Naive B cell (primary cell): Measurements from ENCODE around the gene GPR143. TPM values are rescaled to one million over a fixed set of nuclear protein-coding genes. Genes with fewer than 3 reads are reported as not detected.

Experiments used
- ATAC-seq, 2 donors: fragments of 150-1000 bp; cut with Tn5 transposase; 2 replicates each; pipeline ENCODE4 v1.10.0; 2021; ENCODE audit warnings: low read depth in 2 of 2, mild to moderate bottlenecking in 2 of 2, moderate library complexity in 2 of 2
- DNase-seq: peaks from one replicate; pipeline ENCODE4 v3.0.0; 2022
- H3K27ac Mint-ChIP-seq, 6 donors: one replicate each; pipeline ENCODE4 v1.8.0; 2020 to 2022; ENCODE audit warnings: mild to moderate bottlenecking in 6 of 6, mixed read lengths in 6 of 6, moderate library complexity in 5 of 6, inconsistent platforms in 2 of 6
- H3K27me3 Mint-ChIP-seq, 3 donors: one replicate each; pipeline ENCODE4 v1.8.0; 2021 to 2022; ENCODE audit warnings: mixed read lengths in 3 of 3, mild to moderate bottlenecking in 1 of 3
- H3K36me3 Mint-ChIP-seq, 2 donors: one replicate each; pipeline ENCODE4 v1.8.0; 2020 to 2022; ENCODE audit warnings: mixed read lengths in 2 of 2, inconsistent platforms in 1 of 2, mild to moderate bottlenecking in 1 of 2
- H3K4me1 Mint-ChIP-seq, 3 donors: one replicate each; pipeline ENCODE4 v1.8.0; 2020 to 2022; ENCODE audit warnings: mixed read lengths in 3 of 3, inconsistent platforms in 1 of 3, mild to moderate bottlenecking in 1 of 3, moderate library complexity in 1 of 3
- H3K4me3 Mint-ChIP-seq, 8 donors: one replicate each; pipeline ENCODE4 v1.8.0; 2020 to 2022; ENCODE audit warnings: mild to moderate bottlenecking in 8 of 8, mixed read lengths in 8 of 8, moderate library complexity in 8 of 8, inconsistent platforms in 2 of 8
- H3K9me3 Mint-ChIP-seq, 7 donors: one replicate each; pipeline ENCODE4 v1.8.0; 2020 to 2022; ENCODE audit warnings: mixed read lengths in 7 of 7, mild to moderate bottlenecking in 5 of 7, inconsistent platforms in 2 of 7, moderate library complexity in 1 of 7
- polyA plus RNA-seq, 6 donors: library from polyadenylated mRNA; unstranded; fragments of 300-500 nt; fragmentation: Illumina TruSeq; gene quantifications; one replicate each; pipeline ENCODE4 v1.2.3, GENCODE V29; 2021; ENCODE audit warnings: low read depth in 6 of 6

Gene GPR143
- polyA plus RNA-seq, 6 donors from 2014 or later, result 0.17 to 0.53 (median 0.23) TPM; not detected in 3

DNA sequence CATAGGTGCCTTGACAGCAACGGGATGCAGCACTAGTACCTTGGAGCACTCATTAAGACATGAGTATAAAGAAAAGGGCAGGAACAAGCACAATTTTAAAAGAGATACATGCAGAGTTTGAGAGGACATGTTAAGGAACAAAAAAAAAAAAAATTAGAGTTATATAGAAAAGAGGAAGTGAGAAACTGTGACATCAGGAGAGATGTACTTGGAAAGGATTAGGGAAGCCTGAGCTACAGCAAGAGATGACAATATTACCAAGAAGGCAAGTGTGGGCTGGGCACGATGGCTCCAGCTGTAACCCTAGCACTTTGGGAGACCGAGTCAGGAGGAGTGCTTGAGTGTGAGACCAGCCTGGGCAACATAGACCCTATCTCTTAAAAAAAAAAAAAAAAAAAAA lies 37.4 kb downstream of the GPR143 start:
- Mint-ChIP-seq H3K36me3 (peaks cover 16% of the 10 kb centered on the region in 2 donors), H3K4me1 (peaks cover 5 to 8% (median 6%) of the 10 kb centered on the region in 3 donors), H3K4me3 (no peak overlapping the region), H3K9me3 (peaks cover 5 to 42% (median 30%) of the 10 kb centered on the region in 7 donors), H3K27ac (no peak overlapping the region), H3K27me3 (peaks cover 0 to 5% (median 0%) of the 10 kb centered on the region in 3 donors)
- DNase-seq (no peak), ATAC-seq (peak in 1 of 2 donors; percentile 44)

- Mint-ChIP-seq H3K9me3 (peaks cover 16 to 62% (median 44%) of the 10 kb centered on the region in 7 donors), H3K36me3 (peaks cover 39 to 41% of the 10 kb centered on the region in 2 donors), H3K27ac (no peak overlapping the region), H3K4me1 (peaks cover 5 to 8% (median 6%) of the 10 kb centered on the region in 3 donors), H3K4me3 (peak overlapping the region in 1 of 8 donors; percentile 27), H3K27me3 (peaks cover 0 to 5% (median 0%) of the 10 kb centered on the region in 3 donors)
- ATAC-seq (no peak), DNase-seq (no peak)
Observed at GRCh38 chrX:9724711-9725110, 40.9 kb downstream of the GPR143 start.

GRCh38 chrX:9717376-9717775 lies 48.3 kb downstream of the GPR143 start:
- H3K9me3 Mint-ChIP-seq, result peaks cover 4 to 17% (median 14%) of the 10 kb centered on the region in 7 donors
- H3K4me3 Mint-ChIP-seq, result no peak overlapping the region
- H3K27me3 Mint-ChIP-seq, result no peaks in the 10 kb centered on the region
- DNase-seq (no peak), ATAC-seq (no peak)
- no peaks in the 10 kb centered on the region for H3K4me1 Mint-ChIP-seq
- peaks cover 41 to 65% of the 10 kb centered on the region in 2 donors for H3K36me3 Mint-ChIP-seq
- H3K27ac Mint-ChIP-seq, result no peak overlapping the region

DNA sequence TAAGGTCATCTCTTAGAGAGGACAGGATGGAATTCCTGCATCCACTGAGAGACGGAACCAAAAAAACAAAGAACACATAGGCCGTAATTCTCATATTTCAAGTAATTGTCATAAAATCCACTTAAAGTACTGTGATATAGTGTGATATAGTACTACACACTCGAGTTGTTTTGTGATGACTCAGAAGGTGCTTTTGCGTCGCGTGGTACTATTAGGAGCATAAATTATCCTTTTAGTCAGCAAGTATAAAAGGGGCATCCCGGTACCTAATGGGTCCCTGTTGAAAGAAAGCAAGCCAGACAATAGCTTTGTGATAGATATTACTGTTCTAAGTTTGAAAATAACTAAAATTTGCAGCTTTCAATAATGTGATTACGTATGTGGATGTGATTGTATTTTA lies 55.3 kb downstream of the GPR143 start:
- H3K4me3 Mint-ChIP-seq, result no peak overlapping the region
- DNase-seq, result no peak
- H3K27ac Mint-ChIP-seq, result no peak overlapping the region
- peaks cover 0 to 2% (median under 1%) of the 10 kb centered on the region in 7 donors for H3K9me3 Mint-ChIP-seq
- ATAC-seq, result no peak
- H3K27me3 Mint-ChIP-seq, result no peaks in the 10 kb centered on the region
- H3K36me3 Mint-ChIP-seq, result peaks cover 6 to 21% of the 10 kb centered on the region in 2 donors
- H3K4me1 Mint-ChIP-seq, result peaks cover 9 to 12% (median 12%) of the 10 kb centered on the region in 3 donors

- Mint-ChIP-seq H3K36me3 (peaks cover 12 to 16% of the 10 kb centered on the region in 2 donors), H3K4me1 (peaks cover 9 to 12% (median 12%) of the 10 kb centered on the region in 3 donors), H3K27me3 (no peaks in the 10 kb centered on the region), H3K27ac (peak overlapping the region in 1 of 6 donors; percentile 0), H3K9me3 (peaks cover 0 to 13% (median 4%) of the 10 kb centered on the region in 7 donors), H3K4me3 (peak overlapping the region in 1 of 8 donors; percentile 25)
- DNase-seq (peak; percentile 74), ATAC-seq (peak; percentile 84 to 94)
Observed at GRCh38 chrX:9708923-9709553, 56.6 kb downstream of the GPR143 start.

GRCh38 chrX:9708086-9708485 lies 57.6 kb downstream of the GPR143 start:
- DNase-seq (no peak), ATAC-seq (no peak)
- Mint-ChIP-seq H3K9me3 (peaks cover 0 to 13% (median 6%) of the 10 kb centered on the region in 7 donors), H3K27me3 (no peaks in the 10 kb centered on the region), H3K4me1 (peaks cover 9 to 12% (median 12%) of the 10 kb centered on the region in 3 donors), H3K4me3 (no peak overlapping the region), H3K27ac (no peak overlapping the region), H3K36me3 (peaks cover 14 to 16% of the 10 kb centered on the region in 2 donors)

- Mint-ChIP-seq H3K27me3 (no peaks in the 10 kb centered on the region), H3K27ac (peak overlapping the region in 3 of 6 donors; percentile 44 to 81 (median 67)), H3K4me1 (peaks cover 9 to 12% (median 12%) of the 10 kb centered on the region in 3 donors), H3K36me3 (peaks cover 14 to 16% of the 10 kb centered on the region in 2 donors), H3K9me3 (peaks cover 0 to 13% (median 6%) of the 10 kb centered on the region in 7 donors), H3K4me3 (peak overlapping the region in 1 of 8 donors; percentile 54)
- ATAC-seq, result no peak
- no peak for DNase-seq
Observed at GRCh38 chrX:9707306-9708033, 58.2 kb downstream of the GPR143 start.

DNA sequence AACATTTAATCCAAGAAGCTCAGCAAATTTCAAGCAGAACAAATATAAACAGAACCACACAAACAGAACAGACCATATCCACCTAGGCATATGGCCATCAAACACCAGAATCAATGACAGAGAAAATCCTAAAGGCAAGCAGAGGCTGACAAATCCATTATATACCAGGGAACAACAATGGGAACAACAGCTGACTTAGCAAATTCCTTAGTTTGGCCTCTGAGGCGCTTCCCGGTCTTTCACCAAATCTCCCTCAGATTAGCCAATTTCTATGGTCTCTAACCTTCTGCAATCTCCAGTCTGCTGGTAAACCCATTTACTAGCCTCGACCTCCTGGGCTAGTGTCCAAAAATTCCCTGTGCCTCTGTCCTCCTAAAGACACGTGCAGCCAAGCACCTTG lies 59.2 kb downstream of the GPR143 start:
- H3K36me3 Mint-ChIP-seq, result peaks cover 9 to 20% of the 10 kb centered on the region in 2 donors
- H3K4me3 Mint-ChIP-seq, result no peak overlapping the region
- H3K9me3 Mint-ChIP-seq, result peaks cover 0 to 13% (median 6%) of the 10 kb centered on the region in 7 donors
- ATAC-seq (no peak), DNase-seq (no peak)
- no peaks in the 10 kb centered on the region for H3K27me3 Mint-ChIP-seq
- H3K27ac Mint-ChIP-seq, result peak overlapping the region in 1 of 6 donors; percentile 67
- peaks cover 9 to 12% (median 12%) of the 10 kb centered on the region in 3 donors for H3K4me1 Mint-ChIP-seq

GRCh38 chrX:9704876-9705465 lies 60.7 kb downstream of the GPR143 start:
- H3K36me3 Mint-ChIP-seq, result peaks cover 20 to 22% of the 10 kb centered on the region in 2 donors
- H3K4me3 Mint-ChIP-seq, result no peak overlapping the region
- H3K27me3 Mint-ChIP-seq, result no peaks in the 10 kb centered on the region
- peaks cover 12 to 13% (median 12%) of the 10 kb centered on the region in 3 donors for H3K4me1 Mint-ChIP-seq
- H3K9me3 Mint-ChIP-seq, result peaks cover 0 to 13% (median 6%) of the 10 kb centered on the region in 7 donors
- DNase-seq (no peak), ATAC-seq (no peak)
- no peak overlapping the region for H3K27ac Mint-ChIP-seq

DNA sequence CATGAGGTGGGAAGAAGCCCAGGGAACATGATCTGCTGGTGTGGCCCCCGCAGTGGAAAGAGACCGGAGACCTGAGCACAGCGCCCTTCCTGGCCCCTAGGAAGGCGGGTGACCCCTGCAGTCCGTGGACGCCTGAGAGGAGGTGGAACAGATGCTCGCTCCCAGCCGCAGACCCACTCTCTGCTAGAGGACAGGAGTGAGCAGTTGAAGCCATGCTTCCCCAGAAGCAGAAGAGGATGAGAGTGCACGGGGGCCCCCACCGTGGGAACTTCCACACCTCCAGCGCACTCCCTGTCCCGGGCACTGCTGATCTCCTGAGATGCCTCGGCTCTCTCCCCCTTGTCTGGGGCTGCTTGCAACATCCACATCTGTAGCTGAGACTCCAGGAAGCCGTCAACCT lies 62.2 kb downstream of the GPR143 start:
- H3K36me3 Mint-ChIP-seq, result peaks cover 20 to 22% of the 10 kb centered on the region in 2 donors
- ATAC-seq (no peak), DNase-seq (no peak)
- H3K4me1 Mint-ChIP-seq, result peaks cover 4 to 7% (median 4%) of the 10 kb centered on the region in 3 donors
- peaks cover 0 to 13% (median 6%) of the 10 kb centered on the region in 7 donors for H3K9me3 Mint-ChIP-seq
- H3K27ac Mint-ChIP-seq, result no peak overlapping the region
- no peak overlapping the region for H3K4me3 Mint-ChIP-seq
- no peaks in the 10 kb centered on the region for H3K27me3 Mint-ChIP-seq

GRCh38 chrX:9701790-9702189 lies 63.9 kb downstream of the GPR143 start:
- H3K27ac Mint-ChIP-seq, result peak overlapping the region in 1 of 6 donors; percentile 23
- peaks cover 0 to 13% (median 6%) of the 10 kb centered on the region in 7 donors for H3K9me3 Mint-ChIP-seq
- peaks cover 0 to 3% (median 0%) of the 10 kb centered on the region in 3 donors for H3K4me1 Mint-ChIP-seq
- H3K4me3 Mint-ChIP-seq, result no peak overlapping the region
- peaks cover 20 to 26% of the 10 kb centered on the region in 2 donors for H3K36me3 Mint-ChIP-seq
- DNase-seq (no peak), ATAC-seq (no peak)
- H3K27me3 Mint-ChIP-seq, result no peaks in the 10 kb centered on the region

GRCh38 chrX:9700555-9700954 lies 65.1 kb downstream of the GPR143 start:
- Mint-ChIP-seq H3K4me1 (peaks cover 0 to 3% (median 0%) of the 10 kb centered on the region in 3 donors), H3K27ac (no peak overlapping the region), H3K4me3 (no peak overlapping the region), H3K9me3 (peaks cover 0 to 13% (median 6%) of the 10 kb centered on the region in 7 donors), H3K36me3 (peaks cover 20 to 28% of the 10 kb centered on the region in 2 donors), H3K27me3 (no peaks in the 10 kb centered on the region)
- no peak for ATAC-seq
- no peak for DNase-seq

DNA sequence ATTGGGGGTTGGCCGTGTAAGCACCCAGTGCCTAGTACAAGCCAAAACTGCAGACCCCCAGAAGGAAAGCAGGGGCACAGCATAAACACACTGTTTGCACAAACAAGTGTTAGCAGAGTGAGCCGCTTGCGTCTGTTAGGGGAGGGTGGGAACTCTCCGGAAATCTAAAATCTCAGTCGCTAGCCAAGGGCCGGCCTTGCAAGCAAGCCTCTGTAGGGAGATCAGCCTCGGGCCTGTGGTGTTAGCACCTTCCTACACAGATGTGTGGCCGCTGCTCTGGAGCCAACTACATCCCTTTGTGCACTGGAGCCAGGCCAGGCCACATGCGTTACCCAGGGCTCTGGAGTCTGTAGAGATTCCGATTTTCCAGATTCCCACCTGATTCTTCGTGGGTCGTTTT lies 67.1 kb downstream of the GPR143 start:
- peaks cover 0 to 3% (median 0%) of the 10 kb centered on the region in 7 donors for H3K9me3 Mint-ChIP-seq
- H3K4me1 Mint-ChIP-seq, result peaks cover 0 to 3% (median 0%) of the 10 kb centered on the region in 3 donors
- DNase-seq (no peak), ATAC-seq (no peak)
- H3K27me3 Mint-ChIP-seq, result no peaks in the 10 kb centered on the region
- no peak overlapping the region for H3K4me3 Mint-ChIP-seq
- H3K36me3 Mint-ChIP-seq, result peaks cover 18 to 26% of the 10 kb centered on the region in 2 donors
- no peak overlapping the region for H3K27ac Mint-ChIP-seq
